ENCODE measurements around the gene BTBD2. TPM values are rescaled to one million over a fixed set of nuclear protein-coding genes. Genes with fewer than 3 reads are reported as not detected.

The BTBD2 gene
- total RNA-seq, 1 experiment from 2014 or later: 110 TPM

DNA sequence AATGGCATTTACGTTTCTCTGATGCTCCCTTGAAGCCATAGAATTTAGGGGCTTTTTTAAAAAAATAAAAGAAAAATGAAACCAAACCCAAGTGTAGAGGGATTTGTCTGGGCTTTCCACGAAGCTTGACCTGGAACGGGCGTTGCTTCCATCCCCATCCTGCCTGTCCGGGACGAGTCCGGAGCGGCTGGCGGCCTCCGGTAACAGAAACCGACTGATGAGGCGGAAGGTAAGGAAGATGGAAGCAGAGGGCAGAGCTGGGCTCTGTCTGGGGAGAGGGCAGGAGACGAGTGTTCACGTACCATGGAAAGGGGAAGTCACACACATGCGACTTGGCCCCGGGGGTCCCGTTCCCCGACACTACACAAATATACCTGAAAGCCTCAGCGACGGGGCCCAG, 34.3 kb downstream of the BTBD2 start:
- Histone ChIP-seq H4K91ac (ENCODE audit: insufficient read length, low read depth, low read length) (no peak overlapping the region), H2BK120ac (ENCODE audit: low read depth, low read length, poor library complexity, severe bottlenecking) (no peak overlapping the region), H3K18ac (ENCODE audit: insufficient read length, low read depth, low read length) (no peak overlapping the region), H2BK5ac (ENCODE audit: insufficient read length, low read length) (no peak overlapping the region), H2BK12ac (ENCODE audit: insufficient read length, low read depth, low read length) (no peak overlapping the region), H3K56ac (ENCODE audit: insufficient read length, low read depth, low read length) (no peak overlapping the region), H3K4me1 (ENCODE audit: insufficient read depth, low read length) (no peaks in the 10 kb centered on the region), H3K9ac (ENCODE audit: extremely low read depth, insufficient read length, low read length) (no peak overlapping the region), H3K79me2 (ENCODE audit: insufficient read depth, low read length) (no peaks in the 10 kb centered on the region), H3K4ac (ENCODE audit: low read depth, low read length) (no peak overlapping the region), H3K23ac (ENCODE audit: insufficient read length, low read depth, low read length) (no peak overlapping the region), H3K14ac (ENCODE audit: insufficient read depth, low read length) (no peak overlapping the region), H4K5ac (ENCODE audit: insufficient read length, low read depth, low read length) (no peak overlapping the region), H2AFZ (ENCODE audit: low read length) (no peak overlapping the region), H3K27me3 (ENCODE audit: insufficient read depth, low read length) (no peaks in the 10 kb centered on the region), H3K79me1 (ENCODE audit: insufficient read depth, low read depth, low read length, poor library complexity, severe bottlenecking) (no peaks in the 10 kb centered on the region), H3T11ph (ENCODE audit: low read length) (no peak overlapping the region), H3K4me2 (ENCODE audit: insufficient read depth, insufficient read length, low read length) (no peak overlapping the region), H2AK5ac (ENCODE audit: insufficient read length, low read length) (no peak overlapping the region), H4K20me1 (ENCODE audit: control insufficient read depth, insufficient read depth, insufficient read length) (no peaks in the 10 kb centered on the region), H3K27ac (ENCODE audit: insufficient read length, low read depth, low read length) (no peak overlapping the region), H2BK20ac (ENCODE audit: low read depth, low read length, poor library complexity, severe bottlenecking) (no peak overlapping the region), H4K8ac (replicated peaks; ENCODE audit: insufficient read length, low read depth, low read length) (no peak overlapping the region), H3K9me3 (ENCODE audit: control insufficient read depth, low read depth, low read length) (no peaks in the 10 kb centered on the region), H3K23me2 (ENCODE audit: insufficient read length, low read depth, low read length, poor library complexity, severe bottlenecking) (no peaks in the 10 kb centered on the region), H2BK15ac (ENCODE audit: low read depth, low read length) (no peak overlapping the region)
- H3K27ac Mint-ChIP-seq: peak overlapping the region in 2 of 3 experiments; percentile 81 to 88; a peak in 3 of 7 replicates
- no peak for DNase-seq
- TF ChIP-seq, protein P1, sequence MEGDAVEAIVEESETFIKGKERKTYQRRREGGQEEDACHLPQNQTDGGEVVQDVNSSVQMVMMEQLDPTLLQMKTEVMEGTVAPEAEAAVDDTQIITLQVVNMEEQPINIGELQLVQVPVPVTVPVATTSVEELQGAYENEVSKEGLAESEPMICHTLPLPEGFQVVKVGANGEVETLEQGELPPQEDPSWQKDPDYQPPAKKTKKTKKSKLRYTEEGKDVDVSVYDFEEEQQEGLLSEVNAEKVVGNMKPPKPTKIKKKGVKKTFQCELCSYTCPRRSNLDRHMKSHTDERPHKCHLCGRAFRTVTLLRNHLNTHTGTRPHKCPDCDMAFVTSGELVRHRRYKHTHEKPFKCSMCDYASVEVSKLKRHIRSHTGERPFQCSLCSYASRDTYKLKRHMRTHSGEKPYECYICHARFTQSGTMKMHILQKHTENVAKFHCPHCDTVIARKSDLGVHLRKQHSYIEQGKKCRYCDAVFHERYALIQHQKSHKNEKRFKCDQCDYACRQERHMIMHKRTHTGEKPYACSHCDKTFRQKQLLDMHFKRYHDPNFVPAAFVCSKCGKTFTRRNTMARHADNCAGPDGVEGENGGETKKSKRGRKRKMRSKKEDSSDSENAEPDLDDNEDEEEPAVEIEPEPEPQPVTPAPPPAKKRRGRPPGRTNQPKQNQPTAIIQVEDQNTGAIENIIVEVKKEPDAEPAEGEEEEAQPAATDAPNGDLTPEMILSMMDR (conservative IDR thresholded peaks at IDR 0.05): no peak
- H3K36me3 Mint-ChIP-seq (ENCODE audit: insufficient read depth in 1 of 3, low read depth in 3 of 3): peaks cover 13 to 42% (median 33%) of the 10 kb centered on the region in 3 experiments; a peak in 6 of 7 replicates
- no peaks in the 10 kb centered on the region for H3K4me1 Mint-ChIP-seq
- no peak overlapping the region for H3K4me3 Mint-ChIP-seq
- H3K27me3 Mint-ChIP-seq (ENCODE audit: low read depth): no peaks in the 10 kb centered on the region
- no peaks in the 10 kb centered on the region for H3K9me3 Mint-ChIP-seq
- WGBS (ENCODE audit: extremely low coverage, insufficient read length, low lambda C conversion rate): no CpG with 5 or more reads among the region's 20 CpGs
